ENCODE data around the gene RPL13A. TPM values are rescaled to one million over a fixed set of nuclear protein-coding genes. Genes with fewer than 3 reads are reported as not detected.

Gene RPL13A
- polyA plus RNA-seq, 1 of the 3 experiments (the other 2 are of a cell fraction), result 2,748 TPM

- H3F3A ChIP-seq (replicated peaks; ENCODE audit: insufficient read depth), result no peaks in the 10 kb centered on the region
- H3K9me3 ChIP-seq, result no peaks in the 10 kb centered on the region
- WGBS (ENCODE audit: low lambda C conversion rate), result 92% methylated on average over 15 of the region's 15 CpGs
- H3K9ac ChIP-seq, result no peak overlapping the region
- no peak for TF ChIP-seq GABPA (IDR thresholded peaks at IDR 0.05; ENCODE audit: low read depth)
- no peak for TF ChIP-seq EZH2phosphoT487 (IDR thresholded peaks at IDR 0.05; ENCODE audit: borderline replicate concordance, low read depth)
- no peak for TF ChIP-seq NFIC (IDR thresholded peaks at IDR 0.05; ENCODE audit: borderline replicate concordance)
- no peaks in the 10 kb centered on the region for H3K27me3 ChIP-seq (ENCODE audit: insufficient read depth)
- H3K27ac ChIP-seq (ENCODE audit: low read depth in 2 of 2, low read length in 1 of 2), result no peak overlapping the region
- H3K4me3 ChIP-seq (ENCODE audit: low read depth in 2 of 2, low read length in 1 of 2), result no peak overlapping the region
- peaks cover 0 to 3% of the 10 kb centered on the region in 2 experiments; a peak in 2 of 4 replicates for H3K4me1 ChIP-seq (ENCODE audit: control insufficient read depth in 1 of 2, insufficient read depth in 2 of 2, low read depth in 1 of 2, low read length in 1 of 2)
- no peak overlapping the region for H3K4me2 ChIP-seq
- no peak for DNase-seq
- H4K20me1 ChIP-seq (ENCODE audit: insufficient read depth), result no peaks in the 10 kb centered on the region
- no peaks in the 10 kb centered on the region for H3K79me2 ChIP-seq (ENCODE audit: insufficient read depth)
- CTCF ChIA-PET, result no interaction called here
- no peak overlapping the region for H2AFZ ChIP-seq (ENCODE audit: low read depth)
- no peaks in the 10 kb centered on the region for H3K9me2 ChIP-seq
- POLR2A ChIA-PET, result no interaction called here
- H3K36me3 ChIP-seq (replicated peaks in 1 of 2; ENCODE audit: control insufficient read depth in 1 of 2, insufficient read depth in 2 of 2, low read length in 1 of 2), result no peaks in the 10 kb centered on the region
These were observed 18.5 kb upstream of the RPL13A start for GRCh38 chr19:49468746-49469447.

- H3K9me2 ChIP-seq, result no peaks in the 10 kb centered on the region
- peaks cover 0 to 5% of the 10 kb centered on the region in 2 experiments; a peak in 2 of 4 replicates for H3K4me1 ChIP-seq (ENCODE audit: control insufficient read depth in 1 of 2, insufficient read depth in 2 of 2, low read depth in 1 of 2, low read length in 1 of 2)
- no peaks in the 10 kb centered on the region for H3K27me3 ChIP-seq (ENCODE audit: insufficient read depth)
- 97% methylated on average over 21 of the region's 25 CpGs for WGBS (ENCODE audit: low lambda C conversion rate)
- H2AFZ ChIP-seq (ENCODE audit: low read depth), result no peak overlapping the region
- POLR2A ChIA-PET, result no interaction called here
- TF ChIP-seq RXRA (IDR thresholded peaks at IDR 0.05; ENCODE audit: borderline replicate concordance, low read depth) (no peak), CTCF (IDR thresholded peaks at IDR 0.05) (peak; percentile 25; the same call in 1 of the 2 replicates), TCF12 (IDR thresholded peaks at IDR 0.05) (no peak)
- H3K4me3 ChIP-seq (ENCODE audit: low read depth in 2 of 2, low read length in 1 of 2), result no peak overlapping the region
- H3K9ac ChIP-seq, result no peak overlapping the region
- H3K9me3 ChIP-seq, result no peaks in the 10 kb centered on the region
- H3F3A ChIP-seq (replicated peaks; ENCODE audit: insufficient read depth), result no peaks in the 10 kb centered on the region
- H3K36me3 ChIP-seq (replicated peaks in 1 of 2; ENCODE audit: control insufficient read depth in 1 of 2, insufficient read depth in 2 of 2, low read length in 1 of 2), result no peaks in the 10 kb centered on the region
- no peak for DNase-seq
- H3K79me2 ChIP-seq (ENCODE audit: insufficient read depth), result no peaks in the 10 kb centered on the region
- H3K27ac ChIP-seq (ENCODE audit: low read depth in 2 of 2, low read length in 1 of 2), result no peak overlapping the region
- no peaks in the 10 kb centered on the region for H4K20me1 ChIP-seq (ENCODE audit: insufficient read depth)
- CTCF ChIA-PET, result interaction anchor here (0.7 to 1.5 kb wide), 5 partner anchors 8 to 100 kb away, joined by 3 to 7 read pairs (median 3); no protein-coding TSS in a partner anchor
- no peak overlapping the region for H3K4me2 ChIP-seq
These were observed 17.4 kb upstream of the RPL13A start for GRCh38 chr19:49469828-49470614.

GRCh38 chr19:49470615-49470978, 16.8 kb upstream of the RPL13A start:
- no peak overlapping the region for H3K4me3 ChIP-seq (ENCODE audit: low read depth in 2 of 2, low read length in 1 of 2)
- no peaks in the 10 kb centered on the region for H3F3A ChIP-seq (replicated peaks; ENCODE audit: insufficient read depth)
- H4K20me1 ChIP-seq (ENCODE audit: insufficient read depth), result no peaks in the 10 kb centered on the region
- H3K9me3 ChIP-seq, result no peaks in the 10 kb centered on the region
- peaks cover 0 to 5% of the 10 kb centered on the region in 2 experiments; a peak in 2 of 4 replicates for H3K4me1 ChIP-seq (ENCODE audit: control insufficient read depth in 1 of 2, insufficient read depth in 2 of 2, low read depth in 1 of 2, low read length in 1 of 2)
- TF ChIP-seq YY1 (IDR thresholded peaks at IDR 0.05; ENCODE audit: low read depth) (no peak), SIN3A (IDR thresholded peaks at IDR 0.05; ENCODE audit: borderline replicate concordance, low read depth, low read length) (no peak), MEF2A (IDR thresholded peaks at IDR 0.05; ENCODE audit: borderline replicate concordance, low read depth) (no peak), CHD2 (IDR thresholded peaks at IDR 0.05; ENCODE audit: low read length, partially characterized antibody) (no peak), NRF1 (IDR thresholded peaks at IDR 0.05; ENCODE audit: low read depth, low read length) (no peak)
- no peaks in the 10 kb centered on the region for H3K9me2 ChIP-seq
- no peaks in the 10 kb centered on the region for H3K27me3 ChIP-seq (ENCODE audit: insufficient read depth)
- H3K36me3 ChIP-seq (replicated peaks in 1 of 2; ENCODE audit: control insufficient read depth in 1 of 2, insufficient read depth in 2 of 2, low read length in 1 of 2), result no peaks in the 10 kb centered on the region
- H2AFZ ChIP-seq (ENCODE audit: low read depth), result no peak overlapping the region
- H3K4me2 ChIP-seq, result no peak overlapping the region
- H3K27ac ChIP-seq (ENCODE audit: low read depth in 2 of 2, low read length in 1 of 2), result no peak overlapping the region
- DNase-seq, result no peak
- POLR2A ChIA-PET, result no interaction called here
- no peak overlapping the region for H3K9ac ChIP-seq
- no peaks in the 10 kb centered on the region for H3K79me2 ChIP-seq (ENCODE audit: insufficient read depth)
- CTCF ChIA-PET, result interaction anchor here (0.7 to 1.5 kb wide), 5 partner anchors 8 to 99 kb away, joined by 3 to 7 read pairs (median 3); no protein-coding TSS in a partner anchor
- WGBS (ENCODE audit: low lambda C conversion rate), result 79% methylated on average over 8 of the region's 8 CpGs

Measured in SK-N-SH (cell line).